ENCODE results near the gene NDUFB3. TPM values are rescaled to one million over a fixed set of nuclear protein-coding genes. Genes with fewer than 3 reads are reported as not detected.

NDUFB3 gene
- total RNA-seq, 8 experiments from 2014 or later: 77.6 to 135 (median 101) TPM

DNA sequence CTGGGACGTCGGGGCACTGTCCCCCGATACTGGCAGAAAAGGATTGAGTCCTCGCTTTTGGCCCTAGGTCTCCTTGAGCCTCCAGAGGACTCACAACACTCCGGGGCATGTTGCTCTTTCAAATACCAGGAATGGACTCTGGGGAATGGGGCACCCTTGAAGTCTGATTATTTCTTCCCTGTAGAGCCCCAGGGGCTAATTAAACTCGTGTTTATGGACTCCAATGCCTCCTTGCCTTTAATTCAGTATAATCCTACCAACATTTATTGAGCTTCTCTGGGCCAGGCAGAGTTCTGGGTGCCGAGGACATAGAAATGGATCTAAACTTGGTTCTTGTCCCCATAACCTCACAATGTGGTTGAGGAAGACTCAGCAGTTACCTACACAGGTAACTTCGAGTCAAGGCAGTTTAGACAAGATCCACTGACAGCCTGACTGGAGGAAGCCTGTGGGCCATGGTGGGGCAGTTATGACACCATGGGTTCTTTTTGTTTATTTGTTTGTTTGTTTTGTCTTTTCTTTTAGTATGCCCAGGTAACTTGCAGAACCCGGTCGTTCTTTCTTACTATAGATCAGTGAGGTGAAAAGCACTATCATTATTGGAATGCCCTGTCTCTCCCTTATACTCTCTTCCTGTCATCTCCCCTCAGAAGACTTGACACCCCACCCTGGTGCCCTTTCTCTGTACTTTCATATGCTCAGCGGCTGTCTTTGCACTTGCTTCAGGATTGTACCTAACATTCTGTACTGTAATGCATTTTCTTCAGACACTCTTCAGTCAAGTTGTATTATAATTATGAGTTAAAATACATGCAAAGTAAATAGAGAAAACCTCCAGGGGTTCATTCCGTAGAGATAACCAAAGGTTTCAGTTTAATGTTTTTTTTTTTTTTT, 47.4 kb downstream of the NDUFB3 start:
- Histone ChIP-seq H3K27ac (no peak overlapping the region), H3K4me1 (replicated peaks in 1 of 2) (peaks cover 0 to 7% of the 10 kb centered on the region in 2 donors), H3K4me3 (peak overlapping the region; percentile 25 to 57 (median 43))
- in situ Hi-C loops (cut with MboI; ENCODE audit: low pct_unique_long_range_greater_than_20kb in 2 of 9, low sequenced_read_pairs in 9 of 9, unreplicated experiment in 9 of 9): no loop called here
- peak in 5 of 8 experiments; percentile 1 to 31 (median 5) for ATAC-seq (replicated peaks in 6 of 8)
- 17 to 100% (median 64%) methylated on average over 1 to 10 of the region's 12 CpGs for WGBS, 10 experiments

- Histone ChIP-seq H3K27ac (no peak overlapping the region), H3K4me3 (no peak overlapping the region), H3K4me1 (replicated peaks in 1 of 2) (peaks cover 0 to 5% of the 10 kb centered on the region in 2 donors)
- in situ Hi-C loops (cut with MboI; ENCODE audit: low pct_unique_long_range_greater_than_20kb in 2 of 9, low sequenced_read_pairs in 9 of 9, unreplicated experiment in 9 of 9): no loop called here
- no peak for ATAC-seq (replicated peaks in 6 of 8)
- 100% methylated on average over 1 of the region's 1 CpG; no CpG with 5 or more reads in 3 of the 10 experiments for WGBS, 10 experiments
Observed at GRCh38 chr2:201122276-201122675, 50.5 kb downstream of the NDUFB3 start.

DNA sequence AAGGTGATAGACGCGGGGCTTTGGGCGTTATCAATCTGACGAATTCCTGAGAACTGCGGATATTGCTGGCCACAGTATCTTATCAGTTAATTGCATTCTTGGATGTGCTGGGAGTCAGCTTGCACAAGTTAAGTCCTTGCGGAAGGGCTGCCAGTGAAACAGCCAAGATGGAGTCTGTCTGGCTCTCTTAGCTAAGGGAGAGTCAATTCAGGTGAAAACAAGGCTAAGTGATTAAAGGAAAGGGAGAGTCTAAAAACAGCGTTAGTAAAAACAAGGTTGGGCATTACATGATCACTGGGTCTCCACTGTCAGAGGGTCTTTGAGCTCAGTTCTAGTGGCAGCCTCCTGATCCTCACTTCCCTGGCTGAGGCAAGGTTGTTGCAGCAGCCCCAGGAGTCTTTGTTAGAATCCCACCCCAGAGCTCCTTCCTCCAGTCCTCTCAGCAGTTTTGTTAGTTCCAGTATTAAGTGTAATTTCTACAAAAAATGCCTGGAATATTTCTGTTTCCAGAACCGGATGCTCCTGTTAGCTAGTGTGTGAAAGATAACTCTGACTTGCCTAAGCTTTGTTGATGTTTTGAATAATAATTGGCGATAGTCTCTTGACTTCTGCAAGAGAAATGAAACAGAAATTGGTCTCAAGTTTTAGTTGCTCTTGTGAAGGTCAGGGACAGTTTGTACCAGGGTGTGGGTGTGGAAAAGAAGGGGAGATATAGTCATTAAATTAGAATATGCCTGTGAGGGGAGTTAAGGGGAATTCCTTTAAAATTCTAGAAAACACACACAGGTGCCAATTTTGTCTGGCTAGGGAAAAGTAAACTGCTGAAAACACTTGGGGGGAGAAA, 54.7 kb downstream of the NDUFB3 start:
- Histone ChIP-seq H3K4me3 (no peak overlapping the region), H3K4me1 (replicated peaks in 1 of 2) (no peaks in the 10 kb centered on the region), H3K27ac (no peak overlapping the region)
- ATAC-seq (replicated peaks in 6 of 8): peak in 1 of 8 experiments; percentile 7
- in situ Hi-C loops (cut with MboI; ENCODE audit: low pct_unique_long_range_greater_than_20kb in 2 of 9, low sequenced_read_pairs in 9 of 9, unreplicated experiment in 9 of 9): no loop called here
- WGBS, 10 experiments: 0 to 100% (median 79%) methylated on average over 1 to 7 of the region's 9 CpGs; no CpG with 5 or more reads in 1 of the 10 experiments

DNA sequence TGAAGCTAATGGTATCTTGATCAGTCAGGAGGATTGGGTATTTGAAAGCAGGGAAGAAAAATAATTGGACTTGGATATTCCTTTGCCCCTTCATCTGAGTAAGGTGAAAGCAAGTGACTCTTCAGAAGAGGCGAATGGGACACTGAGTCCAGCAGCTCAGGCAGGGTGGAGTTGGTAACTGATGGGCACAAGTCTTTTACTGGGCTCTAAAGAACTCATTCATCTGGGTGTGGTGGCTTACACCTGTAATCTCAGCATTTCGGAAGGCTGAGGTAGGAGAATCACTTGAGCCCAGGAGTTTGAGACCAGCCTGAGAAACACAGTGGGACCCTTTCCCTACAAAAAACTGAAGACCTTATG, 55.3 kb downstream of the NDUFB3 start:
- WGBS, 10 experiments: 0 to 100% (median 80%) methylated on average over 1 to 2 of the region's 2 CpGs; no CpG with 5 or more reads in 3 of the 10 experiments
- ATAC-seq (replicated peaks in 6 of 8): no peak
- in situ Hi-C loops (cut with MboI; ENCODE audit: low pct_unique_long_range_greater_than_20kb in 2 of 9, low sequenced_read_pairs in 9 of 9, unreplicated experiment in 9 of 9): no loop called here
- Histone ChIP-seq H3K4me1 (replicated peaks in 1 of 2) (no peaks in the 10 kb centered on the region), H3K27ac (no peak overlapping the region), H3K4me3 (no peak overlapping the region)

DNA sequence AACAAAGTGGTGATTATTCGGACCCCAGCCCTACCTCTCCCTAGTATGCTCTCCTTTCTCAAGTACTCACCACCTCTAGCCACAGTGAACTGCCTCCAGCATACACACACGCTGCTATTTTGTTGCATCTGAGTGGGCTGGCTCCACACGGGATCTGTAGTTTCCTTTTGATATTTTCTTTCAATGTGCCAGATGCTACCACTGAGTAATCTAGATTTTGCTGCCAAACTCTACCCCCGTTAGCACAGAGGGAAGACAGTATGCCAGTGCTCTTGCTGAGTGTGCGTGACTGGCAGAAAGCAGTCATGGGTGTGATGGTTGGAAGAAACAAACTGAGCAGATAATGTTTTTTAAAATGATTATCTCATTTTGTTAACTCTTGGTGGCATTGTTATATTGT, 55.8 kb downstream of the NDUFB3 start:
- ATAC-seq (replicated peaks in 6 of 8): peak in 2 of 8 experiments; percentile 4 to 5
- Histone ChIP-seq H3K4me3 (no peak overlapping the region), H3K27ac (no peak overlapping the region), H3K4me1 (replicated peaks in 1 of 2) (no peaks in the 10 kb centered on the region)
- WGBS, 10 experiments: 10 to 100% (median 80%) methylated on average over 1 to 4 of the region's 5 CpGs
- in situ Hi-C loops (cut with MboI; ENCODE audit: low pct_unique_long_range_greater_than_20kb in 2 of 9, low sequenced_read_pairs in 9 of 9, unreplicated experiment in 9 of 9): no loop called here

DNA sequence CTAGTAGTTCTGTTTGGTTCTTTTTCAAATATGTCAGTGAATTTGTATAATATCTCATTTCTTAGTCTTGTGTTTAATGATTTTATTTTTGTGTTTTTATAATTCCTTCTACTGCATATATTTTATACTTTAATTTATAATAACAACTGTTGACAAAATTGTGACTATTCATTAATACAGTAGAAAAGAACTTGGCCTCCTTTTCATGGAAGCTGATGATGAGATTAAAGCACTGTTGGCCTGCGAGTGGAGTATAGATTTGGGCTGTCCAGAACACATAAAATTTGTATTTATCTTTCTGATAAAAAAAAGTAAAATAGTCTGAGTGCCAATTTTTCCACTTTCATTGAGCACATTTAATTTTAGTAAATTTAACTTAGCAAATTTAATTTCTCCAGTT, 56.2 kb downstream of the NDUFB3 start:
- in situ Hi-C loops (cut with MboI; ENCODE audit: low pct_unique_long_range_greater_than_20kb in 2 of 9, low sequenced_read_pairs in 9 of 9, unreplicated experiment in 9 of 9): no loop called here
- Histone ChIP-seq H3K4me3 (no peak overlapping the region), H3K4me1 (replicated peaks in 1 of 2) (no peaks in the 10 kb centered on the region), H3K27ac (no peak overlapping the region)
- WGBS, 10 experiments: 80 to 100% (median 100%) methylated on average over 1 of the region's 1 CpG; no CpG with 5 or more reads in 2 of the 10 experiments
- no peak for ATAC-seq (replicated peaks in 6 of 8)

- 29 to 93% (median 67%) methylated on average over 1 to 4 of the region's 4 CpGs; no CpG with 5 or more reads in 1 of the 10 experiments for WGBS, 10 experiments
- Histone ChIP-seq H3K4me3 (no peak overlapping the region), H3K27ac (no peak overlapping the region), H3K4me1 (replicated peaks in 1 of 2) (no peaks in the 10 kb centered on the region)
- peak in 3 of 8 experiments; percentile 3 to 16 (median 8) for ATAC-seq (replicated peaks in 6 of 8)
- in situ Hi-C loops (cut with MboI; ENCODE audit: low pct_unique_long_range_greater_than_20kb in 2 of 9, low sequenced_read_pairs in 9 of 9, unreplicated experiment in 9 of 9): no loop called here
Observed at GRCh38 chr2:201128933-201129505, 57.2 kb downstream of the NDUFB3 start.

DNA sequence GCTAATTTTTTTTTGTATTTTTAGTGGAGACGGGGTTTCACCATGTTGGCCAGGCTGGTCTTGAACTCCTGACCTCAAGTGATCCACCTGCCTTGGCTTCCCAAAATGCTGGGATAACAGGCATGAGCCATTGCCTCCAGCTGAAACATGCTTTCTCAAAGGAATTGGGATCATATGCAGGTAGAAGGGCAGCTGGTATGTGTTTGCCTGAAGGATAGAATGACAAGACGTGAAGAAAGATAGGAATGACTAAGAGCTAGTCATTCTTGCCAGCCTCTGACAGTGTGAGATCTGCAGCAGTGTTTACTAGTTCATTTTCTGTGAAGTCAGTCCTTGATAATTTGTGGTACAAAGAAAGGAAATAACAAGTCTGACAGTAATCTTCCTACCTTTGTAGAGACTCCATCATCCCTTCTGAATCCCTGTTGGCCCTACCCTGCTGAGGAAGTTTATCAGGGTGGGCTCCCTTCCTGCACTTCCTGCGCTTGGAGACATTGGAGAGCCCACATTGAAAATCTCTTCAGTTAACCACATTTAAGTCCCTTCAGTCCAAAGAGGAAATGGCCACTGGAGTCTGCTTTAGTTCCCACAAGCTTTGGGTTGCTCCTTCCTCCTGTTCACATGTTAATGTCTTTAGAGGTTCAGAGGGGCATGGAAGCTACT, 58.9 kb downstream of the NDUFB3 start:
- no peak overlapping the region for H3K27ac ChIP-seq
- no peak for ATAC-seq (replicated peaks in 6 of 8)
- in situ Hi-C loops (cut with MboI; ENCODE audit: low pct_unique_long_range_greater_than_20kb in 2 of 9, low sequenced_read_pairs in 9 of 9, unreplicated experiment in 9 of 9): no loop called here
- H3K4me3 ChIP-seq: no peak overlapping the region
- no peaks in the 10 kb centered on the region for H3K4me1 ChIP-seq (replicated peaks in 1 of 2)
- 25 to 100% (median 92%) methylated on average over 1 to 3 of the region's 3 CpGs; no CpG with 5 or more reads in 3 of the 10 experiments for WGBS, 10 experiments

- ATAC-seq (replicated peaks in 6 of 8): no peak
- WGBS, 10 experiments: 60 to 80% (median 67%) methylated on average over 1 of the region's 1 CpG; no CpG with 5 or more reads in 7 of the 10 experiments
- in situ Hi-C loops (cut with MboI; ENCODE audit: low pct_unique_long_range_greater_than_20kb in 2 of 9, low sequenced_read_pairs in 9 of 9, unreplicated experiment in 9 of 9): no loop called here
Observed at GRCh38 chr2:201132518-201132917, 60.7 kb downstream of the NDUFB3 start.

More at GRCh38 chr2:201132518-201132917, 60.7 kb downstream of the NDUFB3 start:
- H3K27ac ChIP-seq: no peak overlapping the region
- no peaks in the 10 kb centered on the region for H3K4me1 ChIP-seq (replicated peaks in 1 of 2)
- no peak overlapping the region for H3K4me3 ChIP-seq

Other genes starting within 250 kb of the NDUFB3 start
- gene CLK1, start 207.3 kb upstream of the NDUFB3 start, total RNA-seq: 100 to 1,000 TPM in 5 of 8 experiments, 10 to 100 TPM in 3; 73.8 to 140 (median 109) TPM
- gene PPIL3, start 182.9 kb upstream of the NDUFB3 start, total RNA-seq: 10 to 100 TPM; 40.5 to 76.7 (median 64.5) TPM
- 10 to 100 TPM; 17.9 to 32.0 (median 24.9) TPM for gene NIF3L1, start 182.6 kb upstream of the NDUFB3 start, total RNA-seq
- gene ORC2, start 108.3 kb upstream of the NDUFB3 start, total RNA-seq: 10 to 100 TPM in 5 of 8 experiments, 1 to 10 TPM in 3; 7.7 to 36.9 (median 13.6) TPM
- 10 to 100 TPM in 7 of 8 experiments, 1 to 10 TPM in 1; 7.2 to 20.7 (median 15.6) TPM for gene HYCC2, start 330 bp upstream of the NDUFB3 start, total RNA-seq
- gene CFLAR, start 44.2 kb downstream of the NDUFB3 start, total RNA-seq: 100 to 1,000 TPM in 1 of 8 experiments, 10 to 100 TPM in 7; 11.4 to 107 (median 24.2) TPM
- 10 to 100 TPM in 1 of 8 experiments, 1 to 10 TPM in 2, under 1 TPM in 5; 0.05 to 11.9 (median 0.58) TPM for gene CASP10, start 111.1 kb downstream of the NDUFB3 start, total RNA-seq
- 10 to 100 TPM in 4 of 8 experiments, 1 to 10 TPM in 1, under 1 TPM in 3; 0.16 to 28.3 (median 6.9) TPM for gene CASP8, start 188.5 kb downstream of the NDUFB3 start, total RNA-seq